A549 (cell line): ENCODE data around the gene LDB1. TPM values are rescaled to one million over a fixed set of nuclear protein-coding genes. Genes with fewer than 3 reads are reported as not detected.

Experiments used
- ATAC-seq, 2 experiments: fragments of 200-7000 bp in 1 of 2; fragments of >200 bp in 1 of 2; cut with Nextera tagmentation in 1 of 2; cut with Tn5 transposase in 1 of 2; 3 replicates each; pipeline versions ENCODE4 v1.8.0 to v1.9.1; 2018 to 2020; ENCODE audit warnings: mild to moderate bottlenecking in 1 of 2, moderate library complexity in 1 of 2
- CTCF ChIA-PET: fragments of 300-600 bp; sonication (Branson Sonifier 250); formaldehyde crosslinking; extraction: SDS; loops from one replicate; lab custom pipeline; 2021; ENCODE audit warnings: antibody characterized with exemption, inconsistent platforms; lab: Yijun Ruan, JAX
- POLR2A ChIA-PET: fragments of 350-600 bp; formaldehyde crosslinking; extraction: SDS; loops from one replicate; lab custom pipeline; 2021; ENCODE audit warnings: antibody characterized with exemption, inconsistent platforms; lab: Yijun Ruan, JAX
- DNase-seq, 2 experiments: peaks; one replicate each; pipeline versions ENCODE4 v3.0.0 to v3.0.0-alpha.2; 2011 to 2016; ENCODE audit warnings: low read depth in 1 of 2, low spot score in 1 of 2
- FAIRE-seq: peaks from 2 replicates; lab custom pipeline; 2011; peaks lifted over from hg19 to GRCh38; lab: Jason Lieb, UNC
- H3K27ac ChIP-seq, 2 experiments: fragments of >200 bp; sonication (Bioruptor Twin); formaldehyde crosslinking; 3 replicates each; pipeline ENCODE4 v1.5.1; 2016 to 2017
- H3K4me1 ChIP-seq: fragments of >200 bp; sonication (Bioruptor Twin); formaldehyde crosslinking; 3 replicates; pipeline ENCODE4 v1.6.1; 2016
- H3K4me2 ChIP-seq: fragments of >200 bp; sonication (Bioruptor Twin); formaldehyde crosslinking; 3 replicates; pipeline ENCODE4 v1.6.1; 2016
- H3K4me3 ChIP-seq: fragments of >200 bp; sonication (Bioruptor Twin); formaldehyde crosslinking; 3 replicates; pipeline ENCODE4 v1.5.1; 2016
- H3K9me3 ChIP-seq: fragments of >200 bp; sonication (Bioruptor Twin); formaldehyde crosslinking; 3 replicates; pipeline ENCODE4 v1.6.1; 2016
- ATOH8 ChIP-seq: fragments of 250-450 bp; sonication (Bioruptor Pico); IDR thresholded peaks from 2 replicates; pipeline ENCODE4 v1.5.0; 2020; ENCODE audit warnings: low read depth, mild to moderate bottlenecking, moderate library complexity
- BHLHE40 ChIP-seq: IDR thresholded peaks from 2 replicates; pipeline ENCODE4 v1.6.1; 2012; ENCODE audit warnings: low read depth, low read length, inconsistent platforms
- CEBPB ChIP-seq, 2 experiments: fragments of >200 bp in 1 of 2; sonication (Bioruptor Twin) in 1 of 2; formaldehyde crosslinking in 1 of 2; IDR thresholded peaks; 2 replicates each; pipeline ENCODE4 v1.6.1; 2012 to 2016
- CHD2 ChIP-seq: fragments of 150-350 bp; IDR thresholded peaks from 2 replicates; pipeline ENCODE4 v1.6.1; 2014; ENCODE audit warnings: low read length; ENCODE audit not compliant: partially characterized antibody
- CHD4 ChIP-seq: fragments of 200-600 bp; sonication (generic); IDR thresholded peaks from 2 replicates; pipeline ENCODE4 v1.6.1; 2016; ENCODE audit warnings: antibody characterized with exemption, mild to moderate bottlenecking, borderline replicate concordance
- CTCF ChIP-seq: fragments of >200 bp; sonication (Bioruptor Twin); formaldehyde crosslinking; IDR thresholded peaks from 3 replicates; pipeline ENCODE4 v1.5.1; 2016
- EP300 ChIP-seq, 2 experiments: fragments of >200 bp; sonication (Bioruptor Twin); formaldehyde crosslinking; IDR thresholded peaks; 2 replicates in 1 of 2; 3 replicates in 1 of 2; pipeline ENCODE4 v1.6.1; 2016 to 2017
- FOXS1 ChIP-seq: fragments of 250-450 bp; sonication (Bioruptor Pico); IDR thresholded peaks from 2 replicates; pipeline ENCODE4 v1.5.0; 2020; ENCODE audit warnings: mild to moderate bottlenecking, moderate library complexity
- HDAC2 ChIP-seq: fragments of 200-600 bp; sonication (generic); IDR thresholded peaks from 2 replicates; pipeline ENCODE4 v1.6.1; 2016
- HES2 ChIP-seq: fragments of >200 bp; sonication (Bioruptor Twin); formaldehyde crosslinking; IDR thresholded peaks from 2 replicates; pipeline ENCODE4 v1.6.1; 2016
- HEYL ChIP-seq: fragments of 250-450 bp; sonication (Bioruptor Pico); IDR thresholded peaks from 2 replicates; pipeline ENCODE4 v1.8.0; 2021; ENCODE audit warnings: mild to moderate bottlenecking, moderate library complexity
- HMGXB4 ChIP-seq: fragments of 250-450 bp; sonication (Bioruptor Pico); IDR thresholded peaks from 2 replicates; pipeline ENCODE4 v1.5.0; 2021; ENCODE audit warnings: mild to moderate bottlenecking, moderate library complexity, borderline replicate concordance
- JUNB ChIP-seq: fragments of >200 bp; sonication (Bioruptor Twin); formaldehyde crosslinking; IDR thresholded peaks from 2 replicates; pipeline ENCODE4 v1.6.1; 2016
- KDM1A ChIP-seq: fragments of 200-600 bp; sonication (generic); IDR thresholded peaks from 2 replicates; pipeline ENCODE4 v1.6.1; 2016; ENCODE audit warnings: low read depth, mild to moderate bottlenecking
- MAX ChIP-seq: IDR thresholded peaks from 2 replicates; pipeline ENCODE4 v1.6.1; 2012
- MYC ChIP-seq: IDR thresholded peaks from 2 replicates; pipeline ENCODE4 v1.6.1; 2012; ENCODE audit warnings: mild to moderate bottlenecking, inconsistent platforms, low read length, improper control_type of control experiment, borderline replicate concordance
- PBX3 ChIP-seq: IDR thresholded peaks from 2 replicates; pipeline ENCODE4 v1.6.1; 2012
- PHF8 ChIP-seq: fragments of 200-600 bp; sonication (generic); IDR thresholded peaks from 2 replicates; pipeline ENCODE4 v1.6.1; 2016; ENCODE audit warnings: low read depth, mild to moderate bottlenecking, antibody characterized with exemption, moderate library complexity, borderline replicate concordance
- RARB ChIP-seq: fragments of 250-450 bp; sonication (Bioruptor Pico); IDR thresholded peaks from 2 replicates; pipeline ENCODE4 v1.8.0; 2021; ENCODE audit warnings: mild to moderate bottlenecking, moderate library complexity
- RCOR1 ChIP-seq: fragments of 150-350 bp; IDR thresholded peaks from 2 replicates; pipeline ENCODE4 v1.6.1; 2014; ENCODE audit warnings: antibody characterized with exemption, low read length, low read depth
- RNF2 ChIP-seq: fragments of 200-600 bp; sonication (generic); IDR thresholded peaks from 2 replicates; pipeline ENCODE4 v1.6.1; 2016; ENCODE audit warnings: low read depth, mild to moderate bottlenecking, antibody characterized with exemption, moderate library complexity, borderline replicate concordance
- SMC3 ChIP-seq: fragments of >200 bp; sonication (Bioruptor Twin); formaldehyde crosslinking; IDR thresholded peaks from 3 replicates; pipeline ENCODE4 v1.6.1; 2018; ENCODE audit warnings: inconsistent platforms
- TFCP2L1 ChIP-seq: fragments of 250-450 bp; sonication (Bioruptor Pico); IDR thresholded peaks from 2 replicates; pipeline ENCODE4 v1.5.0; 2021; ENCODE audit warnings: mild to moderate bottlenecking
- ZFP36 ChIP-seq: fragments of 450-650 bp; IDR thresholded peaks from 2 replicates; pipeline ENCODE4 v1.6.1; 2014; ENCODE audit warnings: borderline replicate concordance; ENCODE audit not compliant: partially characterized antibody
- ZNF302 ChIP-seq: fragments of 250-450 bp; sonication (Bioruptor Pico); IDR thresholded peaks from 2 replicates; pipeline ENCODE4 v1.9.0; 2021; ENCODE audit warnings: inconsistent platforms, mild to moderate bottlenecking, moderate library complexity
- ZSCAN20 ChIP-seq: fragments of 250-450 bp; sonication (Bioruptor Pico); IDR thresholded peaks from 2 replicates; pipeline ENCODE4 v1.8.0; 2022; ENCODE audit warnings: mild to moderate bottlenecking, moderate library complexity
- WGBS: methylation state at CpG from one replicate; pipeline ENCODE4 v1.1.6; 2017; ENCODE audit errors: missing lambda C conversion rate; 5-methylcytosine and 5-hydroxymethylcytosine counted together
- polyA plus RNA-seq, 4 experiments: library from polyadenylated mRNA; depleted of rRNA in 3 of 4; stranded (reverse); fragments of >200 nt; fragmentation: RNase III in 1 of 4; extraction: RNeasy Plus Mini Kit Qiagen cat#74134 plus additional on column Dnase treatment in 1 of 4; gene quantifications; 2 replicates in 3 of 4; 3 replicates in 1 of 4; pipeline ENCODE4 v1.2.3, GENCODE V29; 2011 to 2017

Gene LDB1
- polyA plus RNA-seq, 2 of the 4 experiments (the other 2 are of a cell fraction): 37.2 to 47.0 TPM

DNA sequence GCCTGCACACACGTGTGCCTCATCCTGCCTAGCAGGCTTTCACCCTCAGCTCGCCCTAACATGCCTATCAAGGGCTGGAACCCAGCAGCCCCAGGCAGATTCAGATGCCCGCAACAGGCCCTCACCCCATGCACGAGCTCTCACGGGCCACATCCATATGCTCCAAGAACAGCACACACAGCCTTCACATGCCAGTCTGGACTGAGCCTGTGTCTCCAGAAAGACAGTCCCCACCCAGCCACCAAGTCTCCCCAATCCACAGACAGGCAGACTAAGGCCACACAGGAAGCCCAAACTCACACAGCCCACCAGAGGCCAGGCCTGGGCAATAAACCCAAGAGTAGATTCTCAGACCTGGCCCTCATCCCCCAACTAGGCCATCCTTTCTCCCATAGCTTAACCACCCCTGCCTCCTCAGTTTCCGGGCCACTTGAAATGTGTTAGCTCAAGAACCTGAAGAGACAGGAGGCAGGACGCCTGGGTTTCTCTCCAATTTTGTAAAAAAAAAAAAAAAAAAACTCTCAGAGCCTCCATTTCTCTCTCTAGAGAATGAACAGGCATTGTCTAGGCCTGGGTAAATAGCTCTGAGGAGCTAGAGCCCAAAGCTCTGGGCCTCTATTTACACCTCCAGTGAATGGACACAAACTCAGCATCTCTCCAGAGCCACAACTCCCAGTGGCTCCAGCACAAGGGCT, 6.8 kb downstream of the LDB1 start:
- no peak for FAIRE-seq
- POLR2A ChIA-PET: interaction anchor here (0.6 to 2.0 kb wide), 5 partner anchors 12 to 1283 kb away, joined by 5 to 12 read pairs (median 5); partner anchors contain the start of gene ATP5MK
- Histone ChIP-seq H3K4me2 (peak overlapping the region; percentile 99), H3K4me1 (peaks cover 52% of the 10 kb centered on the region)
- 83% methylated on average over 7 of the region's 7 CpGs for WGBS
- DNase-seq: no peak
- ATAC-seq: no peak
- TF ChIP-seq SMC3: no peak
- TF ChIP-seq HES2: no peak
- no peak for TF ChIP-seq ZFP36
- TF ChIP-seq BHLHE40: no peak
- 0 out of 2 replicates have a peak, but pooled peaks have one; percentile 53 for TF ChIP-seq HDAC2
- TF ChIP-seq CHD2: no peak
- no peak for TF ChIP-seq JUNB
- no peak for TF ChIP-seq HEYL (CRISPR knock-in tag)
- TF ChIP-seq KDM1A: peak; percentile 64; the same call in 1 of the 2 replicates
- TF ChIP-seq, all 56 proteins: peak for 2
- CTCF ChIA-PET: interaction anchor here (0.6 to 9.9 kb wide), 9 partner anchors 12 to 143 kb away, joined by 3 to 64 read pairs (median 3); no protein-coding TSS in a partner anchor
- Histone ChIP-seq H3K27ac (peak overlapping the region; percentile 95 to 96), H3K4me3 (peak overlapping the region; percentile 90), H3K9me3 (no peaks in the 10 kb centered on the region)

- Histone ChIP-seq H3K9me3 (no peaks in the 10 kb centered on the region), H3K27ac (peak overlapping the region in 1 of 2 experiments; percentile 23; a peak in 1 of 6 replicates), H3K4me1 (peaks cover 41% of the 10 kb centered on the region), H3K4me2 (peak overlapping the region; percentile 99), H3K4me3 (no peak overlapping the region)
- DNase-seq (no peak), FAIRE-seq (no peak), ATAC-seq (no peak)
- 45% methylated on average over 3 of the region's 3 CpGs for WGBS
- TF ChIP-seq RNF2 (no peak), KDM1A (peak; percentile 63)
- ChIA-PET CTCF (interaction anchor here (0.7 to 9.9 kb wide), 9 partner anchors 11 to 79 kb away, joined by 3 to 64 read pairs (median 4); no protein-coding TSS in a partner anchor), POLR2A (no interaction called here)
These were observed 7.9 kb downstream of the LDB1 start for GRCh38 chr10:102112210-102112817.

DNA sequence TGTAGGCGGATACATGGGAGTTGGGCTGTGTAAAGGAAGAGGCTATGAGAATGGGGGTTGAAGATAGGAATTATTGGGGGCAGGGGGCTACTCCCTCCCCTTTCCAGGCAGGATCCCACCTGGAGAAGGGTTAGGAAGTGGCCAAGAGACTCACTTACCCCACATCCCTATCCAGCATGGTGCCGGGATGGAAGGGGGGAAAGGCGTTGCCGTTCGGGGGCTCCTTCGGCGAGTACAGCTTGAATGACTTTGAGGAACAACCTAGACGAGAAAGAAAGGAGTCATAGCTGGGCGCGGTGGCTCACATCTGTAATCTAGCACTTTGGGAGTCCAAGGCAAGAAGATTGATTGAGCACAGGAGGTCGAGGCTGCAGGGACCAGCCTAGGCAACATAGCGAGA, 8.9 kb downstream of the LDB1 start:
- peaks cover 31% of the 10 kb centered on the region for H3K4me1 ChIP-seq
- no peak overlapping the region for H3K27ac ChIP-seq
- no peak for FAIRE-seq
- 96% methylated on average over 12 of the region's 12 CpGs for WGBS
- H3K9me3 ChIP-seq: no peaks in the 10 kb centered on the region
- no peak overlapping the region for H3K4me3 ChIP-seq
- TF ChIP-seq CHD2 (no peak), HMGXB4 (CRISPR knock-in tag) (no peak), CEBPB (IDR thresholded peaks at IDR 0.05) (no peak), PBX3 (no peak), KDM1A (no peak), RCOR1 (no peak), EP300 (IDR thresholded peaks at IDR 0.05) (no peak), CHD4 (no peak), TFCP2L1 (CRISPR knock-in tag) (no peak), PHF8 (no peak), RARB (CRISPR knock-in tag) (no peak), ATOH8 (CRISPR knock-in tag) (no peak), MYC (no peak), CTCF (no peak), ZNF302 (CRISPR knock-in tag) (no peak), MAX (no peak), ZSCAN20 (CRISPR knock-in tag) (no peak), FOXS1 (CRISPR knock-in tag) (no peak)
- ChIA-PET POLR2A (no interaction called here), CTCF (interaction anchor here (0.8 to 9.9 kb wide), 3 partner anchors 10 to 78 kb away, joined by 4 to 64 read pairs (median 55); no protein-coding TSS in a partner anchor)
- H3K4me2 ChIP-seq: no peak overlapping the region
- ATAC-seq: no peak
- DNase-seq: no peak
